Lower leg skin (tissue), 4 donors: ENCODE results near the gene SCYGR3. TPM values are rescaled to one million over a fixed set of nuclear protein-coding genes. Genes with fewer than 3 reads are reported as not detected.
A peak's percentile ranks its signal among the peaks of the same experiment; 100 is the strongest.

Source experiments
- DNase-seq, 2 donors: peaks; one replicate each; pipeline ENCODE4 v3.0.0-alpha.2; 2019; ENCODE audit warnings: low spot score in 2 of 2
- H3K4me3 ChIP-seq: fragments of 200-600 bp; sonication (generic); 2 replicates; pipeline ENCODE4 v1.5.1; 2017; ENCODE audit warnings: mild to moderate bottlenecking, low read depth; ENCODE audit not compliant: poor library complexity, severe bottlenecking
- CTCF ChIP-seq, 3 donors: fragments of 450-650 bp; IDR thresholded peaks; one replicate each; pipeline ENCODE4 v1.5.1; 2016; ENCODE audit warnings: antibody characterized with exemption in 3 of 3, mild to moderate bottlenecking in 3 of 3, moderate library complexity in 2 of 3
- POLR2A ChIP-seq, 2 donors: fragments of 450-650 bp; IDR thresholded peaks; one replicate each; pipeline ENCODE4 v1.6.1; 2016 to 2017; ENCODE audit warnings: antibody characterized with exemption in 2 of 2, mild to moderate bottlenecking in 1 of 2, moderate library complexity in 1 of 2
- WGBS, 2 donors: methylation state at CpG; one replicate each; pipeline ENCODE4 v1.1.5; 2018; 5-methylcytosine and 5-hydroxymethylcytosine counted together
- intact Hi-C: fragments of 100-400 bp; cut with DNase I; formaldehyde crosslinking; loops from one replicate; pipeline ENCODE4 v1.15.0; 2023; ENCODE audit warnings: low total_unique reads
- total RNA-seq, 4 donors: library from RNA; depleted of rRNA; stranded (reverse); fragments of >200 nt; gene quantifications; one replicate each; pipeline ENCODE4 v1.1.0, GENCODE V29; 2016

Gene SCYGR3
- total RNA-seq, 4 donors from 2014 or later, result 5.7 TPM; not detected in 3

- intact Hi-C loops, result no loop called here
- DNase-seq, result no peak
- no peak overlapping the region for H3K4me3 ChIP-seq
- 51 to 60% methylated on average over 4 of the region's 4 CpGs for WGBS, 2 donors
- no peak for TF ChIP-seq POLR2A (IDR thresholded peaks at IDR 0.05)
- no peak for TF ChIP-seq CTCF (IDR thresholded peaks at IDR 0.05)
Measured at GRCh38 chr2:227613272-227613660, 1.4 kb downstream of the SCYGR3 start.

GRCh38 chr2:227612546-227613271, 1.9 kb downstream of the SCYGR3 start:
- no peak for DNase-seq
- no peak for TF ChIP-seq POLR2A (IDR thresholded peaks at IDR 0.05)
- whole genome bisulfite sequencing, 2 donors, result 85 to 87% methylated on average over 11 of the region's 11 CpGs
- intact Hi-C loops, result no loop called here
- H3K4me3 ChIP-seq, result no peak overlapping the region

GRCh38 chr2:227610123-227610522, 4.5 kb downstream of the SCYGR3 start:
- TF ChIP-seq CTCF (IDR thresholded peaks at IDR 0.05) (no peak), POLR2A (IDR thresholded peaks at IDR 0.05) (no peak)
- 87% methylated on average over 2 of the region's 2 CpGs for WGBS, 2 donors

GRCh38 chr2:227608561-227609338, 5.9 kb downstream of the SCYGR3 start:
- intact Hi-C loops, result no loop called here
- DNase-seq, result peak; percentile 26 to 34
- H3K4me3 ChIP-seq, result no peak overlapping the region
- TF ChIP-seq CTCF (IDR thresholded peaks at IDR 0.05), result no peak
- TF ChIP-seq POLR2A (IDR thresholded peaks at IDR 0.05), result no peak
- WGBS, 2 donors, result 70 to 78% methylated on average over 16 of the region's 16 CpGs

More at GRCh38 chr2:227610123-227610522, 4.5 kb downstream of the SCYGR3 start:
- intact Hi-C loops, result no loop called here
- no peak overlapping the region for H3K4me3 ChIP-seq
- DNase-seq, result no peak

- no peak for DNase-seq
- TF ChIP-seq POLR2A (IDR thresholded peaks at IDR 0.05), result no peak
- TF ChIP-seq CTCF (IDR thresholded peaks at IDR 0.05), result no peak
- intact Hi-C loops, result no loop called here
- H3K4me3 ChIP-seq, result no peak overlapping the region
- WGBS, 2 donors, result 50 to 58% methylated on average over 3 of the region's 3 CpGs
Measured at GRCh38 chr2:227607941-227608340, 6.7 kb downstream of the SCYGR3 start.

- peak; percentile 24 to 67 for DNase-seq
- no peak for TF ChIP-seq POLR2A (IDR thresholded peaks at IDR 0.05)
- H3K4me3 ChIP-seq, result no peak overlapping the region
- intact Hi-C loops, result no loop called here
- WGBS, 2 donors, result 47 to 71% methylated on average over 1 of the region's 1 CpG
Measured at GRCh38 chr2:227606476-227606875, 8.2 kb downstream of the SCYGR3 start.
